Measurements from ENCODE around the gene TBC1D30. TPM values are rescaled to one million over a fixed set of nuclear protein-coding genes. Genes with fewer than 3 reads are reported as not detected.

The TBC1D30 gene
- total RNA-seq, 3 donors from 2014 or later (not counting 1 experiment from before 2014, with no cell fraction given), result 2.8 to 5.8 (median 4.7) TPM

DNA sequence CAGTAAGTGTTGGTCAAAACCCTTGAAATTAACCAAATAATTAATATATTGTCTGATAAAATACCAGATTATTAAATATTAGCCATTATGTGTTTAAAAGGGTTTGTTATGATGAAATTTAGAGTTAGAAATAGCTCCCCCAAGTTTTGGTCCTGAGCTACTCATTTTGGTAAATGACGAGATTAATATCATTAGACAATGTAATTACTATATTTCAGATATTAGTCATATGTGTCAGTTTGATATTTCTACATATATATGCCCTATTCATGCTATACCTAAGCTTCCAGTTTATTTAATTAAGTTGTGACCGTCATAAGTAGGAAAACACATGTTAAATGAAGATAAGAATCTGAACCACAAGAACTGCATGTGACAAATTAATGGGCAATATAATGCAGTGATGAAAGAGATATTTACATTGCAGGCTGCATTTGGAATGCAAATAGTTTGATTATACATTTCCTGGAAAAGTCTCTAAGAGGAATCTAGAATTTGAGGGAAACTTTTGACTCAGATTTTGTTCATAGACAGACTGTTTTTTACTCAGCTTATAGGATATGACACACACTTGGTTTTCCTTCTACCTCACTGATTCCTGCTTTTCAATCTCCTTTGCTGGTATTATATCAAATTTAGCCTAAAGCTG, 70.5 kb downstream of the TBC1D30 start:
- 10% methylated on average over 1 of the region's 2 CpGs for WGBS (ENCODE audit: insufficient coverage)
- Histone ChIP-seq H3K27me3 (ENCODE audit: control insufficient read depth, insufficient read depth, low read length) (peaks cover 4% of the 10 kb centered on the region), H3K9me3 (ENCODE audit: control insufficient read depth, insufficient read depth, low read length) (no peaks in the 10 kb centered on the region), H3K36me3 (ENCODE audit: control insufficient read depth, insufficient read depth, low read length) (no peaks in the 10 kb centered on the region), H3K4me1 (ENCODE audit: control insufficient read depth, insufficient read depth, low read length) (no peaks in the 10 kb centered on the region), H3K4me3 (ENCODE audit: low read length) (no peak overlapping the region), H3K27ac (ENCODE audit: low read length) (no peak overlapping the region)
- Mint-ChIP-seq H3K9me3 (no peaks in the 10 kb centered on the region), H3K4me1 (peaks cover 5% of the 10 kb centered on the region in 2 donors), H3K27me3 (ENCODE audit: low read depth in 2 of 2) (peaks cover 10 to 19% of the 10 kb centered on the region in 2 donors), H3K4me3 (no peak overlapping the region), H3K27ac (no peak overlapping the region), H3K36me3 (no peaks in the 10 kb centered on the region)
- intact Hi-C loops (cut with micrococcal nuclease), result loop anchor here (5.0 kb wide), 1 partner anchor 1192 kb away; no protein-coding TSS in a partner anchor
- DNase-seq, result no peak
- TF ChIP-seq, protein P1, sequence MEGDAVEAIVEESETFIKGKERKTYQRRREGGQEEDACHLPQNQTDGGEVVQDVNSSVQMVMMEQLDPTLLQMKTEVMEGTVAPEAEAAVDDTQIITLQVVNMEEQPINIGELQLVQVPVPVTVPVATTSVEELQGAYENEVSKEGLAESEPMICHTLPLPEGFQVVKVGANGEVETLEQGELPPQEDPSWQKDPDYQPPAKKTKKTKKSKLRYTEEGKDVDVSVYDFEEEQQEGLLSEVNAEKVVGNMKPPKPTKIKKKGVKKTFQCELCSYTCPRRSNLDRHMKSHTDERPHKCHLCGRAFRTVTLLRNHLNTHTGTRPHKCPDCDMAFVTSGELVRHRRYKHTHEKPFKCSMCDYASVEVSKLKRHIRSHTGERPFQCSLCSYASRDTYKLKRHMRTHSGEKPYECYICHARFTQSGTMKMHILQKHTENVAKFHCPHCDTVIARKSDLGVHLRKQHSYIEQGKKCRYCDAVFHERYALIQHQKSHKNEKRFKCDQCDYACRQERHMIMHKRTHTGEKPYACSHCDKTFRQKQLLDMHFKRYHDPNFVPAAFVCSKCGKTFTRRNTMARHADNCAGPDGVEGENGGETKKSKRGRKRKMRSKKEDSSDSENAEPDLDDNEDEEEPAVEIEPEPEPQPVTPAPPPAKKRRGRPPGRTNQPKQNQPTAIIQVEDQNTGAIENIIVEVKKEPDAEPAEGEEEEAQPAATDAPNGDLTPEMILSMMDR (IDR thresholded peaks at IDR 0.05), result no peak
- no peak for ATAC-seq

DNA sequence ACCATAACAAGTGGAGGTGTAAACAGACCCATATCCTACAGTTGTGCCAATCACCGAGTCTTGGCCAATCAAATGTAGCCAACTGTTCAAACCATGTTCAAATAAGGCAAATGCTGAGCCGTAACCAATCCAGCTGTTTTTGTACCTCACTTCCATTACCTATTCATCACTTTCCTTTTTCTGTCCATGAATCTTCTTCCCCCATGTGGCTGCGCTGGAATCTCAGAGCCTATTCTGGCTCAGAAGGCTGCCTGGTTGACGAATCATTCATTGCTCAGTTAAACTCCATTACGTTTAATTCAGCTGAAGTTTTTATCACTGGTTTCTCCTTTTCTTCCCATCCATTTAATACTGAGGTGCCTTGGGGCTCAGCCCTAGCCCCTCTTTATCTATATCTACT, 71.1 kb downstream of the TBC1D30 start:
- no peaks in the 10 kb centered on the region for H3K36me3 Mint-ChIP-seq
- TF ChIP-seq, protein P1 (IDR thresholded peaks at IDR 0.05), result no peak
- WGBS (ENCODE audit: insufficient coverage), result 85% methylated on average over 5 of the region's 5 CpGs
- H3K9me3 Mint-ChIP-seq, result no peaks in the 10 kb centered on the region
- DNase-seq (no peak), ATAC-seq (no peak)
- peaks cover 3% of the 10 kb centered on the region for H3K27me3 ChIP-seq (ENCODE audit: control insufficient read depth, insufficient read depth, low read length)
- no peaks in the 10 kb centered on the region for H3K36me3 ChIP-seq (ENCODE audit: control insufficient read depth, insufficient read depth, low read length)
- H3K4me3 ChIP-seq (ENCODE audit: low read length), result no peak overlapping the region
- no peak overlapping the region for H3K27ac ChIP-seq (ENCODE audit: low read length)
- H3K9me3 ChIP-seq (ENCODE audit: control insufficient read depth, insufficient read depth, low read length), result no peaks in the 10 kb centered on the region
- H3K4me1 Mint-ChIP-seq, result peaks cover 5% of the 10 kb centered on the region in 2 donors
- no peak overlapping the region for H3K27ac Mint-ChIP-seq
- intact Hi-C loops (cut with micrococcal nuclease), result no loop called here
- no peak overlapping the region for H3K4me3 Mint-ChIP-seq
- no peaks in the 10 kb centered on the region for H3K4me1 ChIP-seq (ENCODE audit: control insufficient read depth, insufficient read depth, low read length)
- H3K27me3 Mint-ChIP-seq (ENCODE audit: low read depth in 2 of 2), result peaks cover 6 to 13% of the 10 kb centered on the region in 2 donors

- Histone ChIP-seq H3K4me1 (ENCODE audit: control insufficient read depth, insufficient read depth, low read length) (no peaks in the 10 kb centered on the region), H3K27ac (ENCODE audit: low read length) (no peak overlapping the region), H3K9me3 (ENCODE audit: control insufficient read depth, insufficient read depth, low read length) (no peaks in the 10 kb centered on the region), H3K27me3 (ENCODE audit: control insufficient read depth, insufficient read depth, low read length) (no peaks in the 10 kb centered on the region), H3K4me3 (ENCODE audit: low read length) (no peak overlapping the region), H3K36me3 (ENCODE audit: control insufficient read depth, insufficient read depth, low read length) (no peaks in the 10 kb centered on the region)
- 96% methylated on average over 4 of the region's 4 CpGs for WGBS (ENCODE audit: insufficient coverage)
- no peaks in the 10 kb centered on the region for H3K36me3 Mint-ChIP-seq
- TF ChIP-seq, protein P1 (IDR thresholded peaks at IDR 0.05), result no peak
- DNase-seq (no peak), ATAC-seq (no peak)
- no peaks in the 10 kb centered on the region for H3K4me1 Mint-ChIP-seq
- H3K27ac Mint-ChIP-seq, result no peak overlapping the region
- no peaks in the 10 kb centered on the region for H3K9me3 Mint-ChIP-seq
- intact Hi-C loops (cut with micrococcal nuclease), result no loop called here
- peaks cover 0 to 7% of the 10 kb centered on the region in 2 donors for H3K27me3 Mint-ChIP-seq (ENCODE audit: low read depth in 2 of 2)
- H3K4me3 Mint-ChIP-seq, result no peak overlapping the region
Measured at GRCh38 chr12:64900540-64900939, 76.1 kb downstream of the TBC1D30 start.
